ENCODE data around the gene MMP11. TPM values are rescaled to one million over a fixed set of nuclear protein-coding genes. Genes with fewer than 3 reads are reported as not detected.

Gene MMP11
- total RNA-seq, 1 donor from 2014 or later = 12.2 TPM

- Histone ChIP-seq H3K4me3 (ENCODE audit: insufficient read depth, low read depth, low read length) (no peak overlapping the region), H4K20me1 (ENCODE audit: insufficient read depth, low read length) (peaks cover 20% of the 10 kb centered on the region), H3K9ac (ENCODE audit: low read length) (no peak overlapping the region), H3K79me2 (ENCODE audit: insufficient read depth, low read length) (peaks cover 5% of the 10 kb centered on the region), H3K27ac (ENCODE audit: low read depth, low read length) (no peak overlapping the region), H2AFZ (ENCODE audit: low read depth, low read length) (no peak overlapping the region), H3K27me3 (ENCODE audit: insufficient read depth, low read length) (no peaks in the 10 kb centered on the region), H3K4me2 (ENCODE audit: low read length) (no peak overlapping the region), H3K9me3 (ENCODE audit: insufficient read depth, low read depth, low read length) (no peaks in the 10 kb centered on the region), H3K36me3 (ENCODE audit: insufficient read depth, low read length) (peaks cover 47% of the 10 kb centered on the region), H3K4me1 (ENCODE audit: insufficient read depth, low read length) (no peaks in the 10 kb centered on the region)
- no peak for DNase-seq (ENCODE audit: low read depth)
- TF ChIP-seq EZH2 (IDR thresholded peaks at IDR 0.05; ENCODE audit: insufficient read depth, low read length) (no peak), CTCF (IDR thresholded peaks at IDR 0.05; ENCODE audit: insufficient read depth, low read depth, low read length) (no peak)
- no peaks in the 10 kb centered on the region for H3K9me3 Mint-ChIP-seq (ENCODE audit: unreplicated experiment)
- H3K4me1 Mint-ChIP-seq (ENCODE audit: low read depth, unreplicated experiment) = no peaks in the 10 kb centered on the region
- no peak for FAIRE-seq
- H3K27me3 Mint-ChIP-seq (ENCODE audit: low read depth, unreplicated experiment) = no peaks in the 10 kb centered on the region
- H3K36me3 Mint-ChIP-seq (ENCODE audit: low read depth, unreplicated experiment) = peaks cover 24% of the 10 kb centered on the region
- no peak overlapping the region for H3K4me3 Mint-ChIP-seq (ENCODE audit: unreplicated experiment)
- no peak overlapping the region for H3K27ac Mint-ChIP-seq (ENCODE audit: unreplicated experiment)
Measured at GRCh38 chr22:23800297-23801237, 27.9 kb downstream of the MMP11 start.

GRCh38 chr22:23801238-23801821, 28.7 kb downstream of the MMP11 start:
- no peaks in the 10 kb centered on the region for H3K27me3 Mint-ChIP-seq (ENCODE audit: low read depth, unreplicated experiment)
- no peak overlapping the region for H3K27ac Mint-ChIP-seq (ENCODE audit: unreplicated experiment)
- Histone ChIP-seq H3K27ac (ENCODE audit: low read depth, low read length) (no peak overlapping the region), H3K9ac (ENCODE audit: low read length) (no peak overlapping the region), H3K9me3 (ENCODE audit: insufficient read depth, low read depth, low read length) (no peaks in the 10 kb centered on the region), H3K4me2 (ENCODE audit: low read length) (no peak overlapping the region), H4K20me1 (ENCODE audit: insufficient read depth, low read length) (peaks cover 18% of the 10 kb centered on the region), H3K4me3 (ENCODE audit: insufficient read depth, low read depth, low read length) (no peak overlapping the region), H2AFZ (ENCODE audit: low read depth, low read length) (no peak overlapping the region), H3K36me3 (ENCODE audit: insufficient read depth, low read length) (peaks cover 49% of the 10 kb centered on the region), H3K79me2 (ENCODE audit: insufficient read depth, low read length) (peaks cover 5% of the 10 kb centered on the region), H3K27me3 (ENCODE audit: insufficient read depth, low read length) (no peaks in the 10 kb centered on the region), H3K4me1 (ENCODE audit: insufficient read depth, low read length) (no peaks in the 10 kb centered on the region)
- H3K36me3 Mint-ChIP-seq (ENCODE audit: low read depth, unreplicated experiment) = peaks cover 25% of the 10 kb centered on the region
- no peak overlapping the region for H3K4me3 Mint-ChIP-seq (ENCODE audit: unreplicated experiment)
- FAIRE-seq (no peak), DNase-seq (ENCODE audit: low read depth) (no peak)
- TF ChIP-seq EZH2 (IDR thresholded peaks at IDR 0.05; ENCODE audit: insufficient read depth, low read length) (no peak), CTCF (IDR thresholded peaks at IDR 0.05; ENCODE audit: insufficient read depth, low read depth, low read length) (no peak)
- H3K4me1 Mint-ChIP-seq (ENCODE audit: low read depth, unreplicated experiment) = no peaks in the 10 kb centered on the region
- H3K9me3 Mint-ChIP-seq (ENCODE audit: unreplicated experiment) = no peaks in the 10 kb centered on the region

Measured in astrocyte (in vitro differentiated cells and primary cell).